ENCODE data around the gene KCNMA1. TPM values are rescaled to one million over a fixed set of nuclear protein-coding genes. Genes with fewer than 3 reads are reported as not detected.

The KCNMA1 gene
- total RNA-seq, 1 donor from 2014 or later: 5.4 TPM

DNA sequence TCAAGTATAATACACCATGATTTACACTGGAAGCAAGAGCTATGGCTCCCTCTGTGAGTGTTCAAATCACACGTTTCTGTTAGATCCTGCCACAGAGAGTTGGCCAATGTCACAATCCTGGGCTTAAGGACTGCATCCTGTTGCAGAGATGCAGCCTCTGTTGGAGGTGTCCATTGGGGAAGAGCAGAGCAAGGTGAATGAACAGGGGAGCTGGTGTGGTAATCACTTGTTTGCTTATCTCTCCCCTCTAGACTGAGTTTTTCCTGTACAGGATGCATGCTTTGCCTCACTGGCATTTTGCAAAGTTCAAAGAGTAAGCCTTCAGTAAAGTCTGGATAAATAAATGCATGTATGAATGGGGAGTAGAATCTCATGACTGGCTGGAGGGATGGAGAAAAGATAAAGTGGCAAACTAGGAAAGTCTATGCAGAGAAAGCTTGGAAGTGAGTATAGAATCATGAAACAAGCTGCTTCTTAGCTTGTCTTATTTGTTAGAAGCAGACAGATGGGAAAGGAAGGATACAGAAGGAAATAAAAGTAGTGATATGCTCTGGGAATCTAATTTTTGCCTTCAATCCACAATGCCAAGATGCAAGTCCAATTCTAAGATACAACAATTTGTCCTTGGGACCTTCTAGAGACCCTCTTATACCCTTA, 605.9 kb downstream of the KCNMA1 start:
- ATAC-seq: no peak

DNA sequence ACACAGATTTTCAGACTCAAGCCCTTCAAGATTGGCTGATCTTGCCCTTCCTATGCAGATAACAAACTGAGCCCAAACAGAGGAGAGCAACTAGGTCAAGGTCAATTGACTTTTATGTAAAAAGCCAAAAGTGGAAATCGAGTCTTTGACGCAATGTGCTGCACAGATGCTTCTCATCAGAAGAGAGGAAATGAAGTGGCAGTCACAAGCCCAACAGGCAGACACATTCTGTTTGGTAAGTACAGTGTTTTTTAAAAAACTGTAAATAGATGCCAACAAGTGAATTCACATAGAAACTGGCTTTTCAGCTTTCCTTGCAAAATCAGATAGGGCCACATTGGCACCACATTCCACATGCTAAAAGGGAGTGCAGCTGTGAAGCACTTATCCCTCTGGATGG, 606.6 kb downstream of the KCNMA1 start:
- no peak for ATAC-seq

DNA sequence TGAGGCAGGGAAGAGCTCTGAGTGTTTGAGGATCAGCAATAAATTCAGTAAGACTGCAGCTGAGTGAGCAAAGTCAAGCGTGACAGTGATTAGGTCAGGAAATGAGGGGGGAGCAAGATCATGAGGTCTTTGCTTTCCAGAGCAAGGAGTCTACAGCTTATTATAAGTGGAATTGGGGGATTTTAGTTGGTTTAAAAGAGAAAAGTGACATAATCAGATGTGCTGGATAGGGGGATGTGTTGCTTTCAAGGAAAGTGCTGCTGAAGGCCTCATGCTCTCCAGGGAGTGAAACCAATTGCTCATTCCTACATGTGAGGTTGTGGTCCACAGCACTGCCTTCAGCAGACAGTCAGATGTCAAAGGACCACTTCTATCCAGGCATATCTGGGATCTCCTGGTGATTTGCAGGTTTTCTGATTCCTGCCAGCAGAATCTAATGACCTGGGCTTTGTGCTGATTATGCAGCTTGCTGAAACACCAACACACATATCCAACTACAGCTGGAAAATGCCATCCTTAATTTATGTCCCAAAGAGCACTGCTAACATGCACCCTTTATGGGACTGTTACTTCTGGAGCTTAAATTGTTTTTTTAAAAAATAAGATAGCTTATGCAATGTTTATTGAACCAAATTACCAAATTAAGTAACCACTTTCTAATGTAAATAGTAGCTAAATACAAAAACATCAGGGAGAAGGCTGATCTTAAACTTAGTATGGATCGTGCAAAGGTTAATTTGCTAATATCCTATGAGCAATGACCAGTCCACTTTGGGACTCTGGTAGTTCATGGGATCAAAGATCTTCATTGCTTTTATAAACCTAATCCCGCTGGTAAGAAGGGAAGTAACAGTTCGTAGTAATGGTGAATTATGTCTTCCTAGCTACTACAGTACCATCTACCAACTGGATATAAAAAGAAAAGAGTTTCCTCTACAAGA, 607.6 kb downstream of the KCNMA1 start:
- no peak for ATAC-seq

DNA sequence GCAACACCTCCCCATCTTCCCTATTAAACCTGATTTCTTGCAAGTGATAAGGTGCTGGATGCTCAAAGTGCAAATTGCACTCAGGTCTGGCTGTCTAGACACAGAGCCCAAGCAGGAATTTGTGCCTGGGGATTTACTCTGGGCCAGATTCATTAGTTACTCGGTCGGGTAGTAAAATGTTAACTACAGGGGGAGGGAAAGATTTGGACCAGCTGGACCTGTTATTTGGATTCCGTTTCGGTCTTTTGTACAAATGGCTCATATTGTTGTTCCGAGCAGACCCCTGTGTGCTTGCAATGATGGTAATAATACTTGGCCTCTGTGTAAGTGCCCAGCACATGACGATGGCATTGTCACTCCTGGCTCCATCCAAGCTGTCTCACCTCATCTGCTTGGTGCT, 609.6 kb downstream of the KCNMA1 start:
- ATAC-seq: no peak

DNA sequence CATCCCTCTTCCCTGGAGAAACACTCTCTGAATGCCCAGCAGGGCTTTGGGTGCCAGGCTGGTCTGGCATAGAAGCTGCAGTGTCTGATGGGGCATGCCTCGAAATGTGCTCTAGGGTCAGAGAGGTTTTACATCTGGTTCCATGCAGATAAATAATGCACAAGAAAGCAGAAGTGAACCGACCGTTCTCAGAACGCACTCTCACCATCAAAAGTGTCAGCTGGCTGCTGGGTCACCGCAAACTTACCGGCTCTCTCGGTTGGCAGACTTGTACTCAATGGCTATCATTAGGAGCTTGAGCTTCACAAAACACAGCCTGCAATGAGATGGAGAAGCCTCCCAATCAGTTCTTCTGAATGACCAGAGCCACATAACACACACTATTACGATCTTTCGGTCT, 610.0 kb downstream of the KCNMA1 start:
- no peak for ATAC-seq

DNA sequence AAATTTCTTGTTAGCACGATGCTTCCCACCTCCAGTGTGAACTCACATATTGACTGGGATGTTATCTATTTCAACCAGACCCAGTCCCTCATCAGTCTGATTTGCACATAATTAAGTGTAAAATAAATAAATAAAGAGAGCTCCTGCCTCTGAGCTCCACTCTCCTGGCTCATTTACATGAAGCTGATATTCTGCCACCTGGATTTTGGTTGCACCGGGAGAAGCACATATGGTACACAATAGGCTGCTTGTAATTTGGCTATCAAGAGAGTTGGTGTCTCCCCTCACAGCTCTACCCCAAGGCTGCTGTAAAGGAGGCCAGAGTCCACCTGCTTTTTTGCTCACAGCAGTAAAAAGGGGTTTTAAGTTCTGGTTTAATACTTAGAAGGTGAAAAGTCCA, 610.5 kb downstream of the KCNMA1 start:
- no peak for ATAC-seq

DNA sequence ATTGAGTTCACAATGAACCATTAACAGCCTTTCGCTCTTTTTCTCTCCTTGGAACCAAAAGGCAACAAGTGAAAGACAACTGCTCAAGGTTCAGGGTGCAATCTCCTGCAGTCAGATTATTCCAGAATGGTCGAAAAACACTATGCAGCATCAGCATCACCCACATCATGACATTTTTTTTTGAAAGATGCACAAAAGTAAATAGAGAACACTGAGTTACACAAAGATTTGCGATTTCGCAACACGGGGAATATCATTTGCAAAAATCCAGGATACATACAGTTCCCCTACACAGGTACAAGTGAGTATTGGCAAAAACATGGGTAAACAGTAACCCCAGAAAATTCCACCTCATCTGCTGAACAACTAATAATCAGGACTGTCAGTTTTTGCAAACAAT, 611.5 kb downstream of the KCNMA1 start:
- ATAC-seq: no peak

DNA sequence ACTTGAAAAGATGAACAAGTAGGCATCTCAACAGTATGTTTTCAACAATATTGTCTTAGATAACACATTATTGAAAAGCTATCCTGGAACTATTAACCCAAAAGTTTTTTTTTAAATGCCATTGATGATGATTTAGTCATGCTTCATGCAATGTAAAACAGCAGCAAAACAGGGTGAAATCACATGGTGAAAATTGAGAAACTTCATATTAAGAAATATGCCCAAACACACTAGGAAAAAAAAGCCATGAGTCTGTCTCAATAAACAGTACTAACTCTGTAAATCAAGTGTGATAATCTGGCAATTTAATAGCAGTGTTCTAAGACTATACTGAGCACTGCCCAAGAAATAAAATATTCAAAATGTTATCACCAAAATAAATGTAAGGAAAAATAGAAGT, 613.1 kb downstream of the KCNMA1 start:
- no peak for ATAC-seq

DNA sequence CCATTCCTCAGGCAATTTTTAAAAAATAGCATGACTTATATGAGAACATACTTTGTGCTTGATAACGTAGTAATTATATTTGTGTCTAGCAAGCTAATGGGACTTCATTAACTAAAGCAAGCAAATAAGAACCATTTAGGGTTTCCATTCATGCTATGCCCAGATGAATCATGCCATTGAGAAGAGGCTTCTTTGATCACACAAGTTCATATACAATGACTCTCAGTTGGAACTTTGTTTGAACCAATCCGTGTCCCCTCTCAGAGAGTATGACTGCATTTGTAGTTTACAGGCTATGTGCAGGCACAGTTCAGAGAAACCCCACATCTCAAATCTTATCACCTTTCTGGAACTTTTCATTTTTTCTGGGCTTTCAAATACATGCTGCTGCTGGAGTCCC, 614.2 kb downstream of the KCNMA1 start:
- ATAC-seq: no peak

DNA sequence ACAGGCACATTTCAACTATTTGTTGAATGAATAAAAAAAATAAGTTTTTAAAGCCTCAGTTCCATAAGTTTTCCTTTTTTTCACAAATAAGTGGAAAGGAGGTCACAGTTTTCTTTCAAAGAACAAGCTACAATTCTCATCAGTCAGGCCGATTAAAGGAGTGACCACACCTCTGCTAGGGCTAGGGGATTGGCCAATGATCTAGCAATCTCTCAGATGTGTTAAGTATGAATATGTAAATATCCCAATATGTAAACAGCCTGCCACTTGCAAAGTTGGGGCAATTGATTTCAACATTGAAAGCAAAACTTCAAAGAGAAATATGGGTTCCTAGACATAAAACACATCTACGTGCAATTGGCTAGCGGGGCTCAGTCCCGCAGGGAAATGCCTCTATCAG, 614.9 kb downstream of the KCNMA1 start:
- no peak for ATAC-seq

DNA sequence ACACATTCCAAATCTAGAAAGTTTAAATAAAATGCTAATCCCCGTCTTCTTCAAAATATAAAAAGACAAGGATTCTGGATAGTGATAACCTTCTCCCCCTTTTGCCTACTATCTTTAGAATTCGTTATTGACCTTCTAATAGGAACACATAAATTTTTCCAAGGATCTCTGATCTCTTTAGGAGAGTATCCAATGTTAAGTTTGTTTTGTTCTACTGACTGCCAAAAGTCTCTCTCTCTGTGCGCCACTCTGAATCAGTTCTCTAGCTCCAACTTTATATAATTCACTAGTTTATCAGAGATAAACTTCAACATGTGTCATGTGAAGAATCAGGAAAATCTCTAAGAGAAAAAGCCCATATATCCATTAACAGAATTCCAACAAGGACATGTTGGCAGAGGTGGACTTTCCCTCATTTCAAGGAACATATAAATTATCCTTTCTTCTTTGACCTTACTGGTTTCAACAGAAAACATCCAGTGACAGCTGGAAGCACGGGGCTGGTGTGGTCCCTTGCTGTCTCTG, 615.6 kb downstream of the KCNMA1 start:
- ATAC-seq: no peak

DNA sequence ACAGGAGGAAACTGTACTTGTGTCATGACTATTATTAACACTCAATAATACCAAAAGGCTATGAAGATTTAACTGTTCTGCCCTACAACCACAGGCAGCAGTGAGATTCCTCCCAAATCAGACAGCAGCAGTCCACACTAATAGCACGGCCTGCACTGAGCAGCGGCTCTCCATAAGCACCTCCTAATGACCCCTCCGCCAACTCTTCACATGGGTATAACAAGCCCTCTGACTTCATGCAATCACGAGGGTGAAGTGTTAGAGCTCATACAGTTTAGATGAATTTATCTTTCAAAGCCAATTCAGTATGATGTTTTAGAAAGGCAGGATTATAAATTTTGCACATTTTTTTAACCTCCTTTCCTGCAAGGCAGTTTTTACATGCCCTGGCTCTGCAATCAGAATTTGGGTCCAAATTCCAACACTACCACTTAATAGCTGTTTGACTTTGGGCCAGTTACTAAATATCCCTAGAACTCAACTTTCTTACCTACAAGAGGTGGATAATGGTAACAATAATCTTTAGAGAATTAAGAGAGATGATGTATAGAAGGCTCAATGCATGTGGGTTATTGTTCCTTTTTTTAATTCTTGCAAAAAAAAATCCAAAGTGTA, 617.1 kb downstream of the KCNMA1 start:
- ATAC-seq: no peak

DNA sequence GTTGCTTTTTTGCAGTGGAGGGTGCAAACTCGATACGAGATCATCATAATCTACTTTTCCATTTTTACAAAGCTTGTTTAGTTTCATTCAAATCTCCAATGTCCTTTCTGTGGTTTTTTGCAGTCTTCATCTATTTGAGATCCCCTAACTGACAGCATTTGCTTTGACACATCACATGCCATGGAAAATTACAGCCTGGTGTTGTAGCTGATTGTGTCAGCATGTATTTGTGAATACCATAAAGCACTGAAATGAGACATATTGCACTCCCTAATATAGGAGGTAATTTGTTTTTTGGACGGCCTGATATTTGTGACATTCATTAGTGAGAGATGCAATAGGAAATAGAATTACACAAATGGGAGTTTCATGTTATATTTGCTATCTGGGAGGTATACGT, 620.8 kb downstream of the KCNMA1 start:
- ATAC-seq: no peak

DNA sequence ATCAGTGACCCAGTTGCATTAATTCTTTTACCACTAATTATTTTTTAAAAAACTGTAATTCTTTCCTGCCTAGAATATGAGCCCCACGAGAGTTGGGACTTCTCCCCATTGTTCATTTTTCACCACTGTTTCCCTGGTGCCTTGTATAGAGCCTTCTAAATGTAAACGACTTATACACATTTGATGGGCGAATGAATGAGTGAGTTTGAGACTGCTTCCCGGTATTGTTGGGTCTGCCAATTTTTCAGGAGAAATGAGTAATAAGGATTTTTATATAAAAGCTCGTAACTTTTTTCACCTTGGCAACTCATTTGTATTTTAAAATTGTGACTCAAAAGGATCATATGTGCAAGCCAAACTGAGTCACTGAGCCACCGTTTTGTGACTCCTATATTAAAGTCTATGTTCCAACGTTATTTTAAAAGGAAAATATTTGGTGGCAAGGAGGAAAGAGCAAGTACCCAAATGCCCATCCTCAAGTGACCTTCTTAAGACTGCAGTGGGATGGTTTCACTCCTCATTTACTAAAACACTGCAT, 621.3 kb downstream of the KCNMA1 start:
- ATAC-seq: no peak

DNA sequence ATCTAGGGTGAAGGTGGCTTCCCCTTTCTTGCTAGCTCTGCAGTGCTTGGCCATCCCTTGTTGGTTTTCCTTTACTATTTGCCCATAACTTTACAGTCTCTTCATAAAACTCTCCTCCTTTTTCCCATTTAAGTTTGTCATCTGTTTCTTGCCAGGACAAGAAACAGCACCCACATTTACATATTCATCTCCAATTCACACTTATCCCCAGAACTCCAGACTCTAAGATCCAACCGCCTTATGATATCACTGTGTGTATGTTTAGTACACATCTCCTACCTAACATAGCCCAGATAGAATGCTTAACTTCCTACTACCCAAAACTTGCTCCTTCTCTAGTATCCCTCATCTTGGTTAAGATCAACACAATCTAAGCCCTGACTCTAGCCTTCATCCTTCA, 622.2 kb downstream of the KCNMA1 start:
- ATAC-seq: no peak

DNA sequence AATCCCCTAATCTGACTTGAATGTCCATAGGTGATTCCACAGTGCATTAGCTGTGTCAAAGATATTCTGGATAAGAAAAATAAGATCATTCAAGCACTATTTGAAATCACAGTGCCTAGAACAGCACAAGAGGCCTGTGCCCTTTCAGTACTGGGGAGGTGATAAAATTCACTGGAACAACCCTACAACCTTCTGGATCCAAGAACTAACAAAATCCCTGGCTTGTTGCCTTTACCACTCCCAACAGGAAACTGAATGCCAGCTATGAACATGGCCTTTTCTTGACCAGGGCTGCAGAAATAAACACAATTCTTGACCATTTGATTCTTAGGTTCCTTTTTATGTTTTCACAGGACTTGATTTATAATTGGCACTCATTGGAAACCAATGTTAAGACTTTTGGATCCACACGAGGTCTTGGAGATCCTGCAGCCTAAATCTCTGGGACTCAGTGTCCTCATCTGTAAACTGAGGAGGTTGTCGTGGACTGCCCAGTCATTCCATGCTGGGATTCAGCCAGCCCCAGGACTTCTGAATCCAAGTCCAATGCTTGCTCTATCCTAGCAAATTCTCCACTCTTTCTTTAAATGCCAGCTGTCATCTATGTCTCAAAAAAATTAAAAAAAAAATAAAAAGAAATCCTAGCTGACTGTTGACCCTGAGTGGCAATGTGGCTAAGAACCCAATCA, 624.7 kb downstream of the KCNMA1 start:
- no peak for ATAC-seq

DNA sequence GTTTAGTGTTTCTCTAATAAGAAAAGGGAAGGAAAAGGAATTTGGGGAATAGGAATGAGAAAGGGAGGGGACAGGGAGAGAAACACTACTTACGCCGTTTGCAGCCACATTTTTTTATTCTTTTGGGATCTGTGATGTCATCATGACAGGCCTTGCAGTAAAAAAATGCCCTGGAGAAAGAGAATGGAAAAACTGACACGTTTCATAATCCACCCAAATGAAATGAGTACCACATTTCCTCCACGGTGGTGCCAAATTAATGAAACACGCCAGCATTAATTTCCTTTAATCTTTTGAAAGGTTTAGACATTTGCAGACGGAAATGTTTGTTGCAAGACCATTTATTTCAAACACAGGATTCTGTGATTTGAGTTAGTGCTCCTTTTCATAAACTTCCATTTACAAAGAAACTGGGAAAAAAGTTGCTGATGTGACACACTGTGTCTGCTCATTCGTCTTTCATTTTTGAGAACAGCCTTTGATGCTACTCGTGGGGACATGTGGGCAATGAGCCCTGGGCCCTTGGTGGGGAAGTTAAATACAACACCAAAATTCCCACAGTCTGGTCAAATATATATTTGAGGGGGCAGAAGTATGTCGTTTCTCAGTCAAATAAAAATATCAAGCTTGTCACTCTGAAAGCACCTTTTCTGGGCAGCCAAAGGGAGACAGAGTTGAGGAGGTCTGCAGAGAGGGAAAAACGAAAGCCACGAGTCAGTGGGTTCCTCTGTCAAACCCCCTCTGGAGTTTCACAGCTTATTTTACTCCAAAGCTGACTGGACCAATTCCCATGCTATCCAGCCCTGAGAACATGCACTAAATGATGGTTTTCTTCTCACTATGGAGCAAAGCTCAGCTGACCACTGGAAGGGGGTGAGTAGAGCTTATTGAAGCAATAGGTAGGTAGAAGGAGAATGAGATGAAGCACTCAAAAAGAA, 625.5 kb downstream of the KCNMA1 start:
- no peak for ATAC-seq

DNA sequence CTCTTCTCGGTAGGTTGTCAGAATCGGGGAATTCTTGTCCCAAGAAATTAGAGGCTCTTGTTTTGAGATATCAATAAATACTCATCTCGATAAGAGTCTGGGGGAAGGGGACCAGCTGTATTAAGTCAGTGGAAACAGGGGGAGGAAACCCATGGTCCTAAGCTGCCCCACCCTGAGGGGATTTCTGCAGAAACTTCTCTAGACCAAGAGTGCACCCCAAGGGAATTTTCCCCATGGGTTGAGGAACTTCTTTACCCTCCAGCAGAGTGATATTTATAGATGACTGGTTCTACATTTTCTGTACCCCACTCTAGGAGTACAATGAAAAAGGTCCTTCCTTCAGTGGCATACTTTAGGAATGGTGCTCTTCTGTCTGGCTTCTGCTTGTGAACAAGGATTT, 627.2 kb downstream of the KCNMA1 start:
- ATAC-seq: no peak

DNA sequence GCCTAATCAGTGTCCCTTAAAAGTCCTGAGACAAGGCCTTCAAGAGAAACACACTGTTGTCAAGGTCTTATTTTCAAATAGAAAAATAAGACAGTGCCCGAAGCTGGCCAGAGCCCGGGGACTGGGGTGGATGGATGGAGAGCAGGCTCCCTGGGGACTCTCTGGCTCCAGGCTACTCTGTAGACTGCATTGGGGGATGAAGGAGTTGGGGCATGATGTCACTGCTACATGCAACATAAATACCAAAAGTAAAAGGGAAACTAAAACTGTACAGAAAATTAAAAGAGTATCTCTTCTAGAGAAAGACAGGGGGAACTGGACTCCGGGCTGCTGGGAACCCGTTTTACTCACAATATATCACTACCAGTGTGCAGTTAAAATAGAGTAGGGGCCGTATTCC, 629.8 kb downstream of the KCNMA1 start:
- ATAC-seq: no peak

DNA sequence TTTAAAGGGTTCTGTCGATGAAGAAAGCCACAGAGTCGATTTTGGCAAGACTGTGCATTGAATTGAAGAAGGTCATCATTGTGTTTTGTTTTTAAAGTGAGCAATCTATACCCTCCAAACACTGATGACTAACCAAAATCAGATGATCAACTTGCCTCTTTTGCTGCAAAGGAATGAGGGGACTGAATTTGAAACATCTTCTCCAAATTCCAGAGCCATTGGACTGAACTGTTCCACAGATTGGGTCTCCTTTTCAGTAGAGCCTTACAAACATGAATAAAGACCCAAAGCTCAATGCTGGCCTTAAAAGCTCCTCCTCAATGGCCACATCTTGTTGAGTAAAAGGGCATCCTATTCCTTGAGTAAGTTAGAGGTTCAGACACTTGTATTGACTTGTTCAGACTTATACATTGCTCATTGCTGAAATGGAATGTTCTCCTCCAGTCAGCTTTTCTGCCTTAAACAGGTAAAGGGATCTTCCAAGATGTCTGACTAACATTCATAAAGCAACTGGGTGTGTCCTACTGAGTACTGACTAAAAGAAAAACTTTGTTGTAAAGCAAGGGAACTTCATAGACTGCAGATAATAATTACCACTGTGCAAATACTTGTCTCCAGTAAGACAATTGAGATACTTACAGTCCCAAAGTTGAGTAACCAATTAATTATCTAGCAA, 630.6 kb downstream of the KCNMA1 start:
- peak; percentile 95 for ATAC-seq

DNA sequence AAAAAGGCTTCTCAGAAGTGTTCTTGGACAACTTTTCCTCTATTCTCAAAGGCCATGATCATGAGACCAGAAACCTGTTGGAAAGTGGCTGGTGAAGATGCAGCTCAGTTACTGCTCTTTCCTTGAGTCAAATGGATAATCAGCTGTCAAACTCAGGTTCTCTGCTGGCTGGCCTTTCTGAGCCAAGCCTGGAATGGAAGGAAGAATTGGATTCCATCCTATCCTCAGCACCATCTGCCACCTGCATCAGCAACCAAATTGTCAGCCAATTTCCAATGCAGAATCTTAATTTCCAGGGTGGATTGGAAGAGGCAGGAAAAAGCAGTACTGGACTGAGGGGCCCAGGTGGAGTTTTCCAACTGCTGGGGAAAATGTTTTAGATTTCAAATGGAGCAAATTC, 631.7 kb downstream of the KCNMA1 start:
- ATAC-seq: no peak
